SK-N-SH (cell line): Measurements from ENCODE around the gene NUMB.

Experiments
- EP300 ChIP-seq, 2 experiments: IDR thresholded peaks; 2 replicates each; pipeline versions ENCODE4 v1.4.0 to v1.6.1; 2012; ENCODE audit warnings: borderline replicate concordance in 1 of 2, low read depth in 1 of 2, low read length in 1 of 2
- FOXJ3 ChIP-seq: sonication (generic); formaldehyde crosslinking; IDR thresholded peaks from 2 replicates; pipeline ENCODE4 v1.5.1; 2020; ENCODE audit warnings: mild to moderate bottlenecking, missing genetic modification reagents
- MXI1 ChIP-seq: IDR thresholded peaks from 2 replicates; pipeline ENCODE4 v1.6.1; 2012; ENCODE audit warnings: mild to moderate bottlenecking, low read depth, low read length, improper control_type of control experiment
- POLR2AphosphoS5 ChIP-seq: IDR thresholded peaks from 2 replicates; pipeline ENCODE4 v1.6.1; 2012; ENCODE audit warnings: low read depth, low read length
- RAD21 ChIP-seq: IDR thresholded peaks from 2 replicates; pipeline ENCODE4 v1.6.1; 2012; ENCODE audit warnings: mild to moderate bottlenecking, low read length
- TF ChIP-seq, protein P1 (sequence below): fragments of 200-600 bp; sonication (generic); IDR thresholded peaks from 2 replicates; pipeline ENCODE4 v1.6.1; 2017; ENCODE audit warnings: antibody characterized with exemption, mild to moderate bottlenecking, moderate library complexity
- TF ChIP-seq, protein P2 (sequence below): IDR thresholded peaks from 2 replicates; pipeline ENCODE4 v1.4.0; 2012; ENCODE audit warnings: low read depth
- TF ChIP-seq, protein P3 (sequence below): IDR thresholded peaks from 2 replicates; pipeline ENCODE4 v1.4.0; 2012; ENCODE audit warnings: low read depth, borderline replicate concordance

- TF ChIP-seq, protein P1, sequence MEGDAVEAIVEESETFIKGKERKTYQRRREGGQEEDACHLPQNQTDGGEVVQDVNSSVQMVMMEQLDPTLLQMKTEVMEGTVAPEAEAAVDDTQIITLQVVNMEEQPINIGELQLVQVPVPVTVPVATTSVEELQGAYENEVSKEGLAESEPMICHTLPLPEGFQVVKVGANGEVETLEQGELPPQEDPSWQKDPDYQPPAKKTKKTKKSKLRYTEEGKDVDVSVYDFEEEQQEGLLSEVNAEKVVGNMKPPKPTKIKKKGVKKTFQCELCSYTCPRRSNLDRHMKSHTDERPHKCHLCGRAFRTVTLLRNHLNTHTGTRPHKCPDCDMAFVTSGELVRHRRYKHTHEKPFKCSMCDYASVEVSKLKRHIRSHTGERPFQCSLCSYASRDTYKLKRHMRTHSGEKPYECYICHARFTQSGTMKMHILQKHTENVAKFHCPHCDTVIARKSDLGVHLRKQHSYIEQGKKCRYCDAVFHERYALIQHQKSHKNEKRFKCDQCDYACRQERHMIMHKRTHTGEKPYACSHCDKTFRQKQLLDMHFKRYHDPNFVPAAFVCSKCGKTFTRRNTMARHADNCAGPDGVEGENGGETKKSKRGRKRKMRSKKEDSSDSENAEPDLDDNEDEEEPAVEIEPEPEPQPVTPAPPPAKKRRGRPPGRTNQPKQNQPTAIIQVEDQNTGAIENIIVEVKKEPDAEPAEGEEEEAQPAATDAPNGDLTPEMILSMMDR: no peak
- TF ChIP-seq, protein P2, sequence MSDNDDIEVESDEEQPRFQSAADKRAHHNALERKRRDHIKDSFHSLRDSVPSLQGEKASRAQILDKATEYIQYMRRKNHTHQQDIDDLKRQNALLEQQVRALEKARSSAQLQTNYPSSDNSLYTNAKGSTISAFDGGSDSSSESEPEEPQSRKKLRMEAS: no peak
- TF ChIP-seq RAD21 (no peak), EP300 (IDR thresholded peaks at IDR 0.05; ENCODE audit: borderline replicate concordance in 1 of 2, low read depth in 1 of 2, low read length in 1 of 2) (no peak), FOXJ3 (CRISPR knock-in tag) (no peak), MXI1 (no peak), POLR2AphosphoS5 (no peak)
- TF ChIP-seq, protein P3, sequence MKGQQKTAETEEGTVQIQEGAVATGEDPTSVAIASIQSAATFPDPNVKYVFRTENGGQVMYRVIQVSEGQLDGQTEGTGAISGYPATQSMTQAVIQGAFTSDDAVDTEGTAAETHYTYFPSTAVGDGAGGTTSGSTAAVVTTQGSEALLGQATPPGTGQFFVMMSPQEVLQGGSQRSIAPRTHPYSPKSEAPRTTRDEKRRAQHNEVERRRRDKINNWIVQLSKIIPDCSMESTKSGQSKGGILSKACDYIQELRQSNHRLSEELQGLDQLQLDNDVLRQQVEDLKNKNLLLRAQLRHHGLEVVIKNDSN: no peak
Observed at GRCh38 chr14:73267474-73267873, 190.9 kb downstream of the NUMB start.
